IMR-90 (cell line): ENCODE measurements around the gene RIPK1.

Source experiments
- BHLHE40 ChIP-seq: fragments of 150-350 bp; IDR thresholded peaks from 2 replicates; pipeline ENCODE4 v1.6.1; 2016; ENCODE audit warnings: mild to moderate bottlenecking, low read depth, low read length
- CEBPB ChIP-seq: IDR thresholded peaks from 2 replicates; pipeline ENCODE4 v1.6.1; 2012; ENCODE audit warnings: low read depth, low read length, improper control_type of control experiment
- CTCF ChIP-seq: conservative IDR thresholded peaks from 2 replicates; pipeline ENCODE4 v1.5.1; 2012; ENCODE audit warnings: mild to moderate bottlenecking, low read depth, low read length, improper control_type of control experiment
- ELK1 ChIP-seq: fragments of 150-350 bp; IDR thresholded peaks from 2 replicates; pipeline ENCODE4 v1.6.1; 2016; ENCODE audit warnings: low read depth, mild to moderate bottlenecking, low read length, moderate library complexity, borderline replicate concordance
- FOS ChIP-seq: fragments of 150-350 bp; IDR thresholded peaks from 2 replicates; pipeline ENCODE4 v1.6.1; 2016; ENCODE audit warnings: low read depth, low read length
- MAFK ChIP-seq: IDR thresholded peaks from 2 replicates; pipeline ENCODE4 v1.6.1; 2012; ENCODE audit warnings: low read depth, low read length, improper control_type of control experiment
- MAZ ChIP-seq: IDR thresholded peaks from 2 replicates; pipeline ENCODE4 v1.6.1; 2012; ENCODE audit warnings: low read depth, mild to moderate bottlenecking, low read length, improper control_type of control experiment, moderate library complexity, borderline replicate concordance
- MXI1 ChIP-seq: IDR thresholded peaks from 2 replicates; pipeline ENCODE4 v1.6.1; 2012; ENCODE audit warnings: low read depth, mild to moderate bottlenecking, low read length, moderate library complexity, borderline replicate concordance
- NFE2L2 ChIP-seq: fragments of 150-350 bp; IDR thresholded peaks from 2 replicates; pipeline ENCODE4 v1.6.1; 2016; ENCODE audit warnings: low read depth, mild to moderate bottlenecking, low read length
- POLR2A ChIP-seq: IDR thresholded peaks from 2 replicates; pipeline ENCODE4 v1.6.1; 2012; ENCODE audit warnings: mild to moderate bottlenecking, low read depth, low read length
- RAD21 ChIP-seq: IDR thresholded peaks from 2 replicates; pipeline ENCODE4 v1.6.1; 2012; ENCODE audit warnings: low read length, improper control_type of control experiment
- RCOR1 ChIP-seq: IDR thresholded peaks from 2 replicates; pipeline ENCODE4 v1.6.1; 2012; ENCODE audit warnings: mild to moderate bottlenecking, low read length, improper control_type of control experiment; ENCODE audit not compliant: insufficient replicate concordance
- RFX5 ChIP-seq: IDR thresholded peaks from 2 replicates; pipeline ENCODE4 v1.8.0; 2012; ENCODE audit warnings: low read depth, mild to moderate bottlenecking, low read length, moderate library complexity
- USF2 ChIP-seq: fragments of 150-350 bp; IDR thresholded peaks from 2 replicates; pipeline ENCODE4 v1.6.1; 2017; ENCODE audit warnings: mild to moderate bottlenecking, antibody characterized with exemption, low read length, low read depth

GRCh38 chr6:3162565-3163247 lies 94.4 kb downstream of the RIPK1 start:
- TF ChIP-seq MAZ (no peak; the same call in 1 of the 2 replicates), RAD21 (peak; percentile 19; the same call in 1 of the 2 replicates), POLR2A (peak; percentile 23; the same call in 1 of the 2 replicates), MAFK (no peak), CTCF (0 out of 2 replicates have a peak, but pooled peaks have one; percentile 15), BHLHE40 (no peak), USF2 (no peak), FOS (no peak), MXI1 (no peak), NFE2L2 (no peak), ELK1 (no peak), RCOR1 (no peak), RFX5 (no peak), CEBPB (no peak)
